ENCODE measurements around the gene BBS1.

The BBS1 gene

GRCh38 chr11:66480117-66480938, 30.1 kb upstream of the BBS1 start, which contains the start of gene DPP3:
TSS of gene DPP3 (plus strand) at chr11:66480434. CDS start at chr11:66482201, 1,767 bp downstream.
- Histone ChIP-seq H4K8ac (ENCODE audit: low read length) (peak within 1 kb of the TSS; percentile 94), H3K4me2 (ENCODE audit: low read length, poor library complexity, severe bottlenecking) (peak within 1 kb of the TSS; percentile 82), H3K27ac (ENCODE audit: low read length, poor library complexity, severe bottlenecking) (peak within 1 kb of the TSS; percentile 96), H2BK120ac (ENCODE audit: low read depth, low read length) (peak within 1 kb of the TSS; percentile 71), H3K4me3 (ENCODE audit: insufficient read depth in 1 of 2, low read depth in 1 of 2, low read length in 2 of 2) (peak within 1 kb of the TSS; percentile 73 to 96), H3K14ac (ENCODE audit: low read length in 2 of 2) (peak within 1 kb of the TSS in 1 of 2 experiments; percentile 82), H3K23ac (ENCODE audit: low read length in 2 of 2) (peak within 1 kb of the TSS in 1 of 2 experiments; percentile 46), H2BK12ac (ENCODE audit: low read length in 2 of 2) (peak within 1 kb of the TSS in 1 of 2 experiments; percentile 6), H3K36me3 (ENCODE audit: control insufficient read depth in 1 of 2, insufficient read depth in 2 of 2, low read depth in 1 of 2, low read length in 2 of 2) (peaks cover 30 to 37% of the 10 kb centered on the region in 2 experiments), H3K9ac (ENCODE audit: low read length) (peak within 1 kb of the TSS; percentile 99), H3K27me3 (ENCODE audit: control insufficient read depth in 1 of 2, insufficient read depth in 1 of 2, low read length in 2 of 2) (no peaks in the 10 kb centered on the region), H2AFZ (ENCODE audit: low read depth, low read length) (peak within 1 kb of the TSS; percentile 36), H3K18ac (ENCODE audit: low read depth in 1 of 2, low read length in 2 of 2) (peak within 1 kb of the TSS; percentile 46 to 84), H3K9me3 (ENCODE audit: control insufficient read depth, low read length) (no peaks in the 10 kb centered on the region), H2AK5ac (ENCODE audit: low read length, severe bottlenecking) (peak within 1 kb of the TSS; percentile 24), H3K4me1 (ENCODE audit: control insufficient read depth, insufficient read depth, low read depth, low read length) (peaks cover 14% of the 10 kb centered on the region), H3K4ac (ENCODE audit: low read depth in 1 of 2, low read length in 2 of 2) (peak within 1 kb of the TSS; percentile 55 to 97), H4K91ac (ENCODE audit: low read length) (peak within 1 kb of the TSS; percentile 65), H3K79me1 (replicated peaks; ENCODE audit: low read length, poor library complexity, severe bottlenecking) (peaks cover 24% of the 10 kb centered on the region), H2BK15ac (ENCODE audit: low read depth, poor library complexity, severe bottlenecking) (peak within 1 kb of the TSS; percentile 91), H2BK5ac (ENCODE audit: low read depth, low read length, poor library complexity, severe bottlenecking) (peak within 1 kb of the TSS; percentile 85)
- peak; percentile 98 for DNase-seq
- WGBS: under 1% methylated on average over 61 of the region's 62 CpGs

- H2BK120ac ChIP-seq (ENCODE audit: low read depth, low read length): no peak overlapping the region
- no peak overlapping the region for H2BK15ac ChIP-seq (ENCODE audit: low read depth, poor library complexity, severe bottlenecking)
- DNase-seq: no peak
- H2BK12ac ChIP-seq (ENCODE audit: low read length in 2 of 2): no peak overlapping the region
- peaks cover 51 to 59% of the 10 kb centered on the region in 2 experiments for H3K36me3 ChIP-seq (ENCODE audit: control insufficient read depth in 1 of 2, insufficient read depth in 2 of 2, low read depth in 1 of 2, low read length in 2 of 2)
- no peak overlapping the region for H3K4me3 ChIP-seq (ENCODE audit: insufficient read depth in 1 of 2, low read depth in 1 of 2, low read length in 2 of 2)
- H3K79me1 ChIP-seq (replicated peaks; ENCODE audit: low read length, poor library complexity, severe bottlenecking): peaks cover 14% of the 10 kb centered on the region
- no peak overlapping the region for H3K9ac ChIP-seq (ENCODE audit: low read length)
- H2AK5ac ChIP-seq (ENCODE audit: low read length, severe bottlenecking): no peak overlapping the region
- no peak overlapping the region for H3K23ac ChIP-seq (ENCODE audit: low read length in 2 of 2)
- no peaks in the 10 kb centered on the region for H3K9me3 ChIP-seq (ENCODE audit: control insufficient read depth, low read length)
- no peak overlapping the region for H4K8ac ChIP-seq (ENCODE audit: low read length)
- H2BK5ac ChIP-seq (ENCODE audit: low read depth, low read length, poor library complexity, severe bottlenecking): no peak overlapping the region
- no peak overlapping the region for H3K14ac ChIP-seq (ENCODE audit: low read length in 2 of 2)
- H3K4me2 ChIP-seq (ENCODE audit: low read length, poor library complexity, severe bottlenecking): no peak overlapping the region
- peaks cover 14% of the 10 kb centered on the region for H3K4me1 ChIP-seq (ENCODE audit: control insufficient read depth, insufficient read depth, low read depth, low read length)
- H2AFZ ChIP-seq (ENCODE audit: low read depth, low read length): no peak overlapping the region
- 98% methylated on average over 6 of the region's 7 CpGs for WGBS
- no peak overlapping the region for H3K27ac ChIP-seq (ENCODE audit: low read length, poor library complexity, severe bottlenecking)
- H3K27me3 ChIP-seq (ENCODE audit: control insufficient read depth in 1 of 2, insufficient read depth in 1 of 2, low read length in 2 of 2): no peaks in the 10 kb centered on the region
- H3K4ac ChIP-seq (ENCODE audit: low read depth in 1 of 2, low read length in 2 of 2): no peak overlapping the region
- H4K91ac ChIP-seq (ENCODE audit: low read length): no peak overlapping the region
- H3K18ac ChIP-seq (ENCODE audit: low read depth in 1 of 2, low read length in 2 of 2): no peak overlapping the region
These were observed 25.5 kb upstream of the BBS1 start for GRCh38 chr11:66484806-66485380.

- Histone ChIP-seq H3K18ac (ENCODE audit: low read depth in 1 of 2, low read length in 2 of 2) (no peak overlapping the region), H3K4me1 (ENCODE audit: control insufficient read depth, insufficient read depth, low read depth, low read length) (peaks cover 13% of the 10 kb centered on the region), H3K9ac (ENCODE audit: low read length) (no peak overlapping the region), H4K8ac (ENCODE audit: low read length) (no peak overlapping the region), H3K14ac (ENCODE audit: low read length in 2 of 2) (no peak overlapping the region), H2BK12ac (ENCODE audit: low read length in 2 of 2) (no peak overlapping the region), H2AK5ac (ENCODE audit: low read length, severe bottlenecking) (no peak overlapping the region), H3K27ac (ENCODE audit: low read length, poor library complexity, severe bottlenecking) (no peak overlapping the region), H3K23ac (ENCODE audit: low read length in 2 of 2) (no peak overlapping the region), H4K91ac (ENCODE audit: low read length) (no peak overlapping the region), H3K27me3 (ENCODE audit: control insufficient read depth in 1 of 2, insufficient read depth in 1 of 2, low read length in 2 of 2) (no peaks in the 10 kb centered on the region), H3K36me3 (ENCODE audit: control insufficient read depth in 1 of 2, insufficient read depth in 2 of 2, low read depth in 1 of 2, low read length in 2 of 2) (peaks cover 64 to 77% of the 10 kb centered on the region in 2 experiments), H3K9me3 (ENCODE audit: control insufficient read depth, low read length) (no peaks in the 10 kb centered on the region), H2BK5ac (ENCODE audit: low read depth, low read length, poor library complexity, severe bottlenecking) (no peak overlapping the region), H2BK15ac (ENCODE audit: low read depth, poor library complexity, severe bottlenecking) (no peak overlapping the region), H3K4me3 (ENCODE audit: insufficient read depth in 1 of 2, low read depth in 1 of 2, low read length in 2 of 2) (no peak overlapping the region), H3K4me2 (ENCODE audit: low read length, poor library complexity, severe bottlenecking) (no peak overlapping the region), H3K4ac (ENCODE audit: low read depth in 1 of 2, low read length in 2 of 2) (no peak overlapping the region), H2BK120ac (ENCODE audit: low read depth, low read length) (no peak overlapping the region), H3K79me1 (replicated peaks; ENCODE audit: low read length, poor library complexity, severe bottlenecking) (peaks cover 4% of the 10 kb centered on the region), H2AFZ (ENCODE audit: low read depth, low read length) (no peak overlapping the region)
- DNase-seq: no peak
- 96% methylated on average over 10 of the region's 10 CpGs for WGBS
These were observed 21.5 kb upstream of the BBS1 start for GRCh38 chr11:66488957-66489356.

GRCh38 chr11:66489636-66490035, 20.8 kb upstream of the BBS1 start:
- no peak overlapping the region for H2AK5ac ChIP-seq (ENCODE audit: low read length, severe bottlenecking)
- no peak overlapping the region for H3K14ac ChIP-seq (ENCODE audit: low read length in 2 of 2)
- H2BK15ac ChIP-seq (ENCODE audit: low read depth, poor library complexity, severe bottlenecking): no peak overlapping the region
- no peak overlapping the region for H4K8ac ChIP-seq (ENCODE audit: low read length)
- H2BK120ac ChIP-seq (ENCODE audit: low read depth, low read length): no peak overlapping the region
- H3K18ac ChIP-seq (ENCODE audit: low read depth in 1 of 2, low read length in 2 of 2): no peak overlapping the region
- no peak for DNase-seq
- H2BK5ac ChIP-seq (ENCODE audit: low read depth, low read length, poor library complexity, severe bottlenecking): no peak overlapping the region
- no peak overlapping the region for H3K4me2 ChIP-seq (ENCODE audit: low read length, poor library complexity, severe bottlenecking)
- peaks cover 4% of the 10 kb centered on the region for H3K79me1 ChIP-seq (replicated peaks; ENCODE audit: low read length, poor library complexity, severe bottlenecking)
- H3K9me3 ChIP-seq (ENCODE audit: control insufficient read depth, low read length): no peaks in the 10 kb centered on the region
- WGBS: 88% methylated on average over 7 of the region's 7 CpGs
- no peak overlapping the region for H2BK12ac ChIP-seq (ENCODE audit: low read length in 2 of 2)
- no peak overlapping the region for H4K91ac ChIP-seq (ENCODE audit: low read length)
- no peak overlapping the region for H3K4ac ChIP-seq (ENCODE audit: low read depth in 1 of 2, low read length in 2 of 2)
- H3K27ac ChIP-seq (ENCODE audit: low read length, poor library complexity, severe bottlenecking): no peak overlapping the region
- H3K9ac ChIP-seq (ENCODE audit: low read length): no peak overlapping the region
- peaks cover 13% of the 10 kb centered on the region for H3K4me1 ChIP-seq (ENCODE audit: control insufficient read depth, insufficient read depth, low read depth, low read length)
- no peak overlapping the region for H3K23ac ChIP-seq (ENCODE audit: low read length in 2 of 2)
- no peaks in the 10 kb centered on the region for H3K27me3 ChIP-seq (ENCODE audit: control insufficient read depth in 1 of 2, insufficient read depth in 1 of 2, low read length in 2 of 2)
- no peak overlapping the region for H2AFZ ChIP-seq (ENCODE audit: low read depth, low read length)
- H3K36me3 ChIP-seq (ENCODE audit: control insufficient read depth in 1 of 2, insufficient read depth in 2 of 2, low read depth in 1 of 2, low read length in 2 of 2): peaks cover 65 to 83% of the 10 kb centered on the region in 2 experiments
- no peak overlapping the region for H3K4me3 ChIP-seq (ENCODE audit: insufficient read depth in 1 of 2, low read depth in 1 of 2, low read length in 2 of 2)

All from mesenchymal stem cell (in vitro differentiated cells and primary cell).